BE2C (cell line): Measurements from ENCODE around the gene PRDM16.

Experiments
- DNase-seq: peaks from one replicate; pipeline ENCODE4 v3.0.0-alpha.2; 2020
- H3K27me3 ChIP-seq: fragments of 250-450 bp; sonication (Bioruptor Pico); 2 replicates; pipeline ENCODE4 v1.5.1; 2020; ENCODE audit warnings: mild to moderate bottlenecking
- H3K36me3 ChIP-seq: fragments of 250-450 bp; sonication (Bioruptor Pico); 2 replicates; pipeline ENCODE4 v1.5.1; 2020; ENCODE audit warnings: mild to moderate bottlenecking
- H3K4me1 ChIP-seq: fragments of 250-450 bp; sonication (Bioruptor Pico); 2 replicates; pipeline ENCODE4 v1.5.1; 2020
- H3K4me3 ChIP-seq: 2 replicates; pipeline ENCODE4 v1.5.1; 2011; ENCODE audit warnings: low read depth, low read length
- H3K9me3 ChIP-seq: fragments of 250-450 bp; sonication (Bioruptor Pico); 2 replicates; pipeline ENCODE4 v1.5.1; 2020
- CTCF ChIP-seq: IDR thresholded peaks from 2 replicates; pipeline ENCODE4 v1.5.1; 2012; ENCODE audit warnings: mild to moderate bottlenecking, low read depth, low read length

PRDM16 gene

DNA sequence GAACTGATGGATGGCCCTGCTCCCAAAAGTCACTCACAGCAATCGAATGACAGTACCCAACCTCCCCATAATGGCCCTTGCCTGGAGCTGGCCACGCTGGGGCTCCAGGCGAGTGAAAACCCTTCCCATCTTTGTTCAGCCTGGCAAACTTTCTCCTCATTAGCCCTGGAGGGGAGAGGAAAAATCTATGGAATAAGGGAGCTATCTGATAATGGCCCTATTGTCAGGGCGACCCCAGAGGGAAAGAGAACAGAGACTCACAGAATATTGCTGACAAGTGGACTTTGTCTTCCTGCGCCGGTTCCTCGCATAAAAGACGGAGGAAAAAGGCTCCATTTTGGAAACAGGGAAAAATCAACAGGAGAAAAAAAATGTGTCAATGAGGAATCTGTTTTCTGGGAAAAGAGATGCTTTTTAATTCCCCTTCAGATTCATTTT, 372.4 kb downstream of the PRDM16 start:
- Histone ChIP-seq H3K4me1 (no peaks in the 10 kb centered on the region), H3K4me3 (no peak overlapping the region), H3K36me3 (no peaks in the 10 kb centered on the region), H3K27me3 (peaks cover 3% of the 10 kb centered on the region; the same call in 1 of the 2 replicates), H3K9me3 (no peaks in the 10 kb centered on the region)
- DNase-seq = no peak
- TF ChIP-seq CTCF = no peak

DNA sequence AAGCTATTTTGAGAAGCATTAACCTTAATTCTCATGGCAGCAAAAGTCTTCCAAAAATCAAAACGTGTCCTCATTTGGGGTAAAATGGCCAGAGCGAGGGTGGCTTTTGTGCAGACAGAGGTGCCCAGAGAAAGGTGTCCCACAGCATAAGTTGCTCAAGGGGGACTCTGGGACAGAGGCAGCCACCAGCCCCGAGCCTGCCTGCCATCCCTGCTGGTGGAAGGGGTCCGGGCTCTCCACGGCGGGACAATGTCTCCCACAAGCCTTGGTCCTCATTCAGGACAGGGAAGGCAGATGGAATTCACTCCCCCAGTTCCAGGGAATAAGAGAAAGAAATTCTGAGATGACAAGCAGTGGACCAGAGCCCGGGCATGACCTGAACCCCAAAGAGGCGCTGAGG, 372.9 kb downstream of the PRDM16 start:
- no peak for TF ChIP-seq CTCF
- Histone ChIP-seq H3K4me3 (no peak overlapping the region), H3K27me3 (peaks cover 3% of the 10 kb centered on the region; the same call in 1 of the 2 replicates), H3K36me3 (no peaks in the 10 kb centered on the region), H3K9me3 (no peaks in the 10 kb centered on the region), H3K4me1 (no peaks in the 10 kb centered on the region)
- no peak for DNase-seq

DNA sequence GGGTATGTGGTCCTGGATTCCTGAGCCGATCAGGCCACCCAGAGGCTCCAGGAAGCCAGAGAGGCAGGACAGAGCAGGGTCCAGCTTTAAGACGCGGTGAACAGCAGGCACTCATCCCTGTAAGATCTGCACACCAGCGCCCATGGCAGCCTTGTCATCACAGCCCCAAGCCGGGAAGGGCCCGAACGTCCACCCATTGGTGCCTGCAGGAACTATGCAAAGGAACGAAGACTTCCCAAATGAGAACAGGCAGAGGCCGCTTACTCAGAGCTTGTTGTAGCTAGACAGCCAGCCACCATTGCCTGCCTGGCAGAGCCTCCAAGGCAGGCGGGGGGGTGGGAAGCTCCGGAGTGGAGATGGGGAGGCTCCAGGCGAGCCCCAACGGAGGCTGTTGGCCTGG, 373.3 kb downstream of the PRDM16 start:
- Histone ChIP-seq H3K9me3 (no peaks in the 10 kb centered on the region), H3K27me3 (peaks cover 3% of the 10 kb centered on the region; the same call in 1 of the 2 replicates), H3K4me3 (no peak overlapping the region), H3K36me3 (no peaks in the 10 kb centered on the region), H3K4me1 (no peaks in the 10 kb centered on the region)
- DNase-seq = no peak
- no peak for TF ChIP-seq CTCF

DNA sequence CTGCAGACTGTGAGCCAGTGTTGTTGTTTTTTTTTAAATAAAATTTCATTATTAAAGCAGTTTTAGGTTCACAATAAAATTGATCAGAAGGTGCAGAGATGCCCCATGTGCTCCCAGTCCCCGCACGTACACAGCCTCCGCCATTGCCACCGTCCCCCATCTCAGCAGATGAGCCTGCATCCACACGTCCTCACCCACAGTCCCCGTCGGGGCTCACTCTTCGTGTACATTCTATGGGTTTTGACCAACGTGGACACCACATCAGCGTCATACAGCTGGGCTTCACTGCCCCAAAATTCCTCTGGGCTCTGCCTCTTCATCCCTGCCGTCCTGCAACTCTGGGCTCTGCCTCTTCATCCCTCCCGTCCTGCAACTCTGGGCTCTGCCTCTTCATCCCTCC, 373.9 kb downstream of the PRDM16 start:
- H3K27me3 ChIP-seq = peaks cover 3% of the 10 kb centered on the region; the same call in 1 of the 2 replicates
- no peak for DNase-seq
- no peak for TF ChIP-seq CTCF
- no peaks in the 10 kb centered on the region for H3K9me3 ChIP-seq
- no peak overlapping the region for H3K4me3 ChIP-seq
- H3K4me1 ChIP-seq = no peaks in the 10 kb centered on the region
- no peaks in the 10 kb centered on the region for H3K36me3 ChIP-seq

GRCh38 chr1:3443807-3444206, 374.8 kb downstream of the PRDM16 start:
- TF ChIP-seq CTCF = no peak
- no peak for DNase-seq
- H3K27me3 ChIP-seq = peaks cover 3% of the 10 kb centered on the region; the same call in 1 of the 2 replicates

DNA sequence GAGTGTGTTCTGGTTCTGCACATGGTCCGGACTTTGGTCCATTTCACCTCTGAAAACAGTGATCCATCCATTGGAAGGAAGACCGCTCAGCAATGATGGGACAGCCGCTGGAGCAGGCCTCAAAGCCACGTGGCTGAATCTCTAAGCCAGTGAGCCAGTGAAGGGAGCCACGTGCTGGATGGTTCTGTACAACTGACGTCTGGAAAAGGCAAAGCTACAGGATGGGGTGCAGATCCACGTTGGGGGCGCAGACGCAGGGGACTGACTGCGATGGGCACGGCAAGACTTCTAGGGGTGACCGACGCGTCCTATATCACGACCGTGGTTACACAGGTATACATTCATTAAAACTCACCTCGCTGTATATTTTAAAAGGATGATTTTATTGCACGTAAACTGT, 375.3 kb downstream of the PRDM16 start:
- no peak for DNase-seq
- no peak overlapping the region for H3K4me3 ChIP-seq
- no peaks in the 10 kb centered on the region for H3K4me1 ChIP-seq
- no peaks in the 10 kb centered on the region for H3K36me3 ChIP-seq
- TF ChIP-seq CTCF = no peak
- peaks cover 3% of the 10 kb centered on the region; the same call in 1 of the 2 replicates for H3K27me3 ChIP-seq
- no peaks in the 10 kb centered on the region for H3K9me3 ChIP-seq

More at GRCh38 chr1:3443807-3444206, 374.8 kb downstream of the PRDM16 start:
- no peaks in the 10 kb centered on the region for H3K9me3 ChIP-seq
- H3K4me3 ChIP-seq = no peak overlapping the region
- H3K36me3 ChIP-seq = no peaks in the 10 kb centered on the region
- H3K4me1 ChIP-seq = no peaks in the 10 kb centered on the region
